Measurements from ENCODE around the gene B4GALT6.

The B4GALT6 gene

GRCh38 chr18:31585991-31586390 lies 98.4 kb downstream of the B4GALT6 start:
- H3K27me3 Mint-ChIP-seq = no peaks in the 10 kb centered on the region
- H3K4me3 Mint-ChIP-seq = no peak overlapping the region
- H3K27ac Mint-ChIP-seq = no peak overlapping the region
- H3K36me3 Mint-ChIP-seq = no peaks in the 10 kb centered on the region
- no peaks in the 10 kb centered on the region for H3K9me3 Mint-ChIP-seq
- no peaks in the 10 kb centered on the region for H3K4me1 Mint-ChIP-seq

- Mint-ChIP-seq H3K9me3 (no peaks in the 10 kb centered on the region), H3K27me3 (no peaks in the 10 kb centered on the region), H3K4me1 (no peaks in the 10 kb centered on the region), H3K4me3 (no peak overlapping the region), H3K27ac (no peak overlapping the region), H3K36me3 (no peaks in the 10 kb centered on the region)
These were observed 101.1 kb downstream of the B4GALT6 start for GRCh38 chr18:31583185-31583854.

- Mint-ChIP-seq H3K4me1 (no peaks in the 10 kb centered on the region), H3K27me3 (no peaks in the 10 kb centered on the region), H3K9me3 (no peaks in the 10 kb centered on the region)
These were observed 102.7 kb downstream of the B4GALT6 start for GRCh38 chr18:31581498-31582197.

GRCh38 chr18:31579375-31579774 lies 105.0 kb downstream of the B4GALT6 start:
- H3K4me3 Mint-ChIP-seq = no peak overlapping the region
- H3K4me1 Mint-ChIP-seq = no peaks in the 10 kb centered on the region
- no peak overlapping the region for H3K27ac Mint-ChIP-seq
- H3K9me3 Mint-ChIP-seq = no peaks in the 10 kb centered on the region
- peaks cover 1% of the 10 kb centered on the region for H3K27me3 Mint-ChIP-seq
- H3K36me3 Mint-ChIP-seq = no peaks in the 10 kb centered on the region

More at GRCh38 chr18:31581498-31582197, 102.7 kb downstream of the B4GALT6 start:
- H3K27ac Mint-ChIP-seq = no peak overlapping the region
- H3K4me3 Mint-ChIP-seq = no peak overlapping the region
- H3K36me3 Mint-ChIP-seq = no peaks in the 10 kb centered on the region

- H3K9me3 Mint-ChIP-seq = no peaks in the 10 kb centered on the region
- no peaks in the 10 kb centered on the region for H3K4me1 Mint-ChIP-seq
- H3K4me3 Mint-ChIP-seq = no peak overlapping the region
- H3K36me3 Mint-ChIP-seq = no peaks in the 10 kb centered on the region
- H3K27ac Mint-ChIP-seq = no peak overlapping the region
- peaks cover 1% of the 10 kb centered on the region for H3K27me3 Mint-ChIP-seq
These were observed 106.3 kb downstream of the B4GALT6 start for GRCh38 chr18:31578126-31578525.

GRCh38 chr18:31577195-31577594 lies 107.2 kb downstream of the B4GALT6 start:
- no peaks in the 10 kb centered on the region for H3K4me1 Mint-ChIP-seq
- H3K36me3 Mint-ChIP-seq = no peaks in the 10 kb centered on the region
- peaks cover 1% of the 10 kb centered on the region for H3K27me3 Mint-ChIP-seq
- no peak overlapping the region for H3K27ac Mint-ChIP-seq
- no peak overlapping the region for H3K4me3 Mint-ChIP-seq
- no peaks in the 10 kb centered on the region for H3K9me3 Mint-ChIP-seq

- H3K9me3 Mint-ChIP-seq = no peaks in the 10 kb centered on the region
- no peak overlapping the region for H3K27ac Mint-ChIP-seq
- no peaks in the 10 kb centered on the region for H3K4me1 Mint-ChIP-seq
- no peaks in the 10 kb centered on the region for H3K36me3 Mint-ChIP-seq
- H3K27me3 Mint-ChIP-seq = peaks cover 1% of the 10 kb centered on the region
- no peak overlapping the region for H3K4me3 Mint-ChIP-seq
These were observed 107.7 kb downstream of the B4GALT6 start for GRCh38 chr18:31576670-31577069.

GRCh38 chr18:31575515-31576257 lies 108.7 kb downstream of the B4GALT6 start:
- Mint-ChIP-seq H3K36me3 (no peaks in the 10 kb centered on the region), H3K4me3 (no peak overlapping the region), H3K9me3 (no peaks in the 10 kb centered on the region), H3K27ac (no peak overlapping the region), H3K27me3 (peaks cover 1% of the 10 kb centered on the region), H3K4me1 (no peaks in the 10 kb centered on the region)

- Mint-ChIP-seq H3K4me1 (no peaks in the 10 kb centered on the region), H3K4me3 (no peak overlapping the region), H3K27ac (no peak overlapping the region), H3K9me3 (no peaks in the 10 kb centered on the region), H3K36me3 (no peaks in the 10 kb centered on the region), H3K27me3 (peaks cover 1% of the 10 kb centered on the region)
These were observed 110.0 kb downstream of the B4GALT6 start for GRCh38 chr18:31574359-31574758.

Measured in activated naive CD4-positive, alpha-beta T cell treated with anti-CD3 and anti-CD28 coated beads, Interleukin-2, amount 50 U/mL, for 24 hours (primary cell).